HPDE6-E6E7 (cell line): ENCODE data around the gene GABRG3.

Experiments used
- DNase-seq: peaks from one replicate; pipeline ENCODE4 v3.0.0; 2011; ENCODE audit warnings: missing footprints; ENCODE audit errors: extremely low spot score

Gene GABRG3

GRCh38 chr15:27461181-27461580, 490.2 kb downstream of the GABRG3 start:
- DNase-seq = no peak

DNA sequence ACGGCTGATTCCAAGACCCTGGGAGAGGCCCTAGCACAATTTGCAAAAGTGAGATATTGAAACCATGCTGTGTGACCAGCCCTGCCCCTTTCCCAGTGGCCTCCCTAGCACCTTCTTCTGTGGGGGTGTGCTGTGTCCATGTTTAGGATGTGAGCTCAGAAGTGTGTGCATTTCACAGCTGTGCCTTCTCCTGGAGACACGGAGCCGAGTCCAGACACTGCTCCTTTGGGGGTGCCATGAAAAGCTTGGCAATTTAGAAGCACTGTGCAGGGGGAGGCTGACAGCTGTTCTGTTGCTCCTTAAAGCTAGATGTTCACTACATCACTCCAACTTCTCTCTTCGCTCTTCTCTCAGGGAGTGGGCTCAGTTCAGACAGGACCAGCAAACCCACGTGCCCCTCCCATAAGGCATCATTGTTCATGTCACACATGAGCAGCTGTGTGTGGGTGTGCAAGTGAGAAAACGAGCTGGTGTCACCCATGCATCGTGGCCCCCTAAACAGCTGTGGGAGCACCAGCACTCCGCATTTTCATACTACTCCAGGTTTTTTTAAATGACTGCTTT, 492.6 kb downstream of the GABRG3 start:
- DNase-seq = no peak

DNA sequence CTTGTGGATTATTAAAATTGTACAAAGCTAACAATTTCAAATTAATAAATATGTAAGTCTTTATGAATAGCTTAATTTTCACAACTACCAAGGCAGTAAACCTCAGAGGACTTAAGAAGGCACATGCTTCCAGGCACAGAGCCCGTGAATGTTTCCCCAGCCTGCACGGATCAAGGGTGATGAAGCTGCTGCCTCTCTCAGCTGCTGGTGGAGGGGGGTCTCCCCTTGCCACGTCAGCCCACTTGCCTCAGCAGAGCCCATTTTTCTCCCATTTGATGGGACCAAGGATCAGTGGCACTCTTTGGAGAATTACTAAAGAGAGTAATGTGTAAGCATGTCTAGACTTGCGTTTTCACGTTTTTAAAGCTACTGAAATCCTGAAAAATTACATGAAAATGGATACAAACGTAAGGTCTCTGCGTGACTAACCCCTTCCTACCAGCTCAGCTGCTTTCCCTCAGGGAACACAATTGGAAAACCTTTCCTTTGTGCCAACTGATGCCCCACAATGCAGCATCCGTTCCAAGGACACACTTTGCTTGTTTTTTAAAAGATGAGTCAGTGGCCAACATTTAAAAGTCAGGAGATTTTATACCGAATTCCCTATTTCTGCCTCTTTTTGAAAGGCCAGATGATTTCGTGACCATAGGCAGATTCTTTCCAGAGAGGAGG, 494.1 kb downstream of the GABRG3 start:
- no peak for DNase-seq

DNA sequence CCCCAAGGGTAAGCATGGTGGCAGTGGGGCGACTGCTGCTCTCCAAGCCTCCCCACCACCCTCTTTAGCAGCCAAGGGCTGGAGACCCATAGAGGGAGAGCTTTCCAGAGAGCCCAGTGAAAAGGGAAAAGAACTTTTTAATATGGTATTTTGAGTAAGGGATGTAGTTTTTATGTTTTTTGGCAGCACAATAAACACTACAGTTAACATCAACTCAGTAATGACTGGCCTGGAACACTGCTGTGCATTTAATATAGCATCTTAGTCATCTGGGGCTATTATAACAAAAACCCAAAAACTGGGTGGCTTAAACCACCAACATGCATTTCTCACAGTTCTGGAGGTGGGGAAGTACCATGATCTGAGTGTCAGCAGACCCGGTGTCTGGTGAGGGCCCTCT, 495.8 kb downstream of the GABRG3 start:
- no peak for DNase-seq

- no peak for DNase-seq
Observed at GRCh38 chr15:27468151-27468591, 497.2 kb downstream of the GABRG3 start.

- DNase-seq = no peak
Observed at GRCh38 chr15:27473845-27474244, 502.9 kb downstream of the GABRG3 start.

- no peak for DNase-seq
Observed at GRCh38 chr15:27475395-27475794, 504.4 kb downstream of the GABRG3 start.

DNA sequence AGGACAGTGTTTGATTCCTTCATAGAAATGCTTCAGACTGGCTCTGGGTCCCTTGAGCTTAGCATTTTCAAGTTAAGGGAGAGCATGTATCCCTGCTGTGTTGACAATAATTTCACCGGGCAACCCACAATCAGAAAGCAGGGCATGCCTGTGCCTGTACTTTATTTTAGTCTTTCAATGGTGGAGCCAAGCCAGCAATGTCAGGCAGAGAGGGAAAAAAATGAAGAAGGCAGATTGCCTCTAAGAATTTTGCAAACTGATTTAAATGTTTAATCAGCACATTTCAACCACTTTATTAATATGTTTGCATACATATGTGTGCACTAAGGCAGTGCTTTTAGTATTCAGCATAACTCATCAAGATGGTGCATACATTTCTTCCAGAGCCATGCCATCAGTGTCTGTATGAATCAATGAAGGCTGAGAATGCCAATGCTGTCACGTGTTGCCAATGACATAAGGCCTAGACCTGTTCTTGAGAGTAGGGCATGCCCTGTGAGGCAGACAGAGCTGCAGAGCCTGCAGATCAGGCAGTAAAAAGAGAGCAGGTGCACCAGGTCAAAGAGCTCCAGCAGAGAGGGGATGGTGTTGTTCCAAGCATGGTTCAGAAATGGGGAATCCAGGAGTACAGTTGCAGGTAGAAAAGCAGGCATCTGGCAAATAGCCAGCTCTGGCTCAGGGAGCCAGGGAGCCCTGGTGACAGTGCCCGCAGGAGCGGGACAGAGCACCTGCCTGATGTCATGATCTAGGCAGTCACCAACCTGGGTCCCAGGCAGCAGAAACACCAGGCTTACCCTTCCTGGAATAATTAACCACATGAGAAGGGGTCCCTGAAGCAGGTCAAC, 508.5 kb downstream of the GABRG3 start:
- DNase-seq = no peak

- DNase-seq = no peak
Observed at GRCh38 chr15:27480141-27480530, 509.2 kb downstream of the GABRG3 start.

GRCh38 chr15:27480642-27481041, 509.7 kb downstream of the GABRG3 start:
- DNase-seq = no peak

GRCh38 chr15:27481768-27482167, 510.8 kb downstream of the GABRG3 start:
- DNase-seq = no peak

DNA sequence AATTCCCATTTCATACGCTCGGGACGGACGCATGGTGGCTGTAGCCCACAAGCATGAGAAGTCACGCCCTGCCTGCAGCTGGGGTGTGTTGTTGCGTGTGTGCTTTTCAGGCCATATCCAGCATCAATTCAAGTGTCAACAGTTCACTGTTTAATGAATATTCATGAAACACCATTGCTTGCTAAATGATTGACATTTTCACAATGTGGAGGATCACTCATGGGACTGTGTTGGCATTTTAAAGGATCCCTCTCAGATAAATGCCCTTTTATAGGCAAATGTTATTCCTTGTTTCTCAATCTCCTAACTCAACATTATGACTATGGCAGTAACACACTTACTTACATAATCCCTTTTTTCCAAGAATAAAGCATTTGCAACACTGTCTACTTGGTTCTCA, 511.3 kb downstream of the GABRG3 start:
- DNase-seq = no peak

DNA sequence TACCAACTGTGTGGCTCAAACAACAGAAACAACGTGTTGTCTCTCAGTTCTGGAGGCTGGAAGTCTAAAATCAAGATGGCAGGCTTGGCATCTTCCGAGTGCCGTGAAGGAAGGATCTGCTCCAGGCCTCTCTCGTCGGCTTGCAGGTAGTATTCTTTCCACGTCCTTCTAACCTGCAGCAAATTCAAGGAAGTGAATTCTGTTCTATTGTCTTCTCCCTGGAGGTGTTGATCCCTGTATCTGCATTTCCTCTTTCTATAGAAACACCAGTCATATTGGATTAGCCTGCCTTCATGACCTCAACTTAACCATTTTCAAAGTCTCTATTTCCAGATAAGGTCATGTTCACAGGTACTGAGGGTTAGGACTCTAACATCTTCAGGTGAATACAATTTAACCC, 512.1 kb downstream of the GABRG3 start:
- no peak for DNase-seq

DNA sequence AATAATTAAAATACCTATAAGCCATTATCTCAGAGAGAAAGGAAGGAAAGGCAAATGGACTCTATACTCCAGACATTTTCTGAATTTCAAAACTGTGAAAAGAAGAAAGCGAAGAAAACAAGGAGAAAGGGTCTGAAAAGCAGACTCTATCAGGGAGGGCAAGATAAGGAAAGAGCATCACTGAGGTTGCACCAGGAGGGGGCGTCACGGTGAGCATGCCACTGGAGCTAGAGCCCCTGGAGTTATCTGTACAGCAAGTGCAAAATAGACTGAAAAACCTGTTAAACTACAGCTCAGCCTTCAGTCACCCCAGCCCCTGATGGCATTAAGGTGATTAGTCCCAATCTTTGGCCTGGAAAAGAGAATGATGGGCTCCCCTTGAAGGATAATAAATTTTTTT, 514.3 kb downstream of the GABRG3 start:
- no peak for DNase-seq

GRCh38 chr15:27486051-27486450, 515.1 kb downstream of the GABRG3 start:
- DNase-seq = no peak

DNA sequence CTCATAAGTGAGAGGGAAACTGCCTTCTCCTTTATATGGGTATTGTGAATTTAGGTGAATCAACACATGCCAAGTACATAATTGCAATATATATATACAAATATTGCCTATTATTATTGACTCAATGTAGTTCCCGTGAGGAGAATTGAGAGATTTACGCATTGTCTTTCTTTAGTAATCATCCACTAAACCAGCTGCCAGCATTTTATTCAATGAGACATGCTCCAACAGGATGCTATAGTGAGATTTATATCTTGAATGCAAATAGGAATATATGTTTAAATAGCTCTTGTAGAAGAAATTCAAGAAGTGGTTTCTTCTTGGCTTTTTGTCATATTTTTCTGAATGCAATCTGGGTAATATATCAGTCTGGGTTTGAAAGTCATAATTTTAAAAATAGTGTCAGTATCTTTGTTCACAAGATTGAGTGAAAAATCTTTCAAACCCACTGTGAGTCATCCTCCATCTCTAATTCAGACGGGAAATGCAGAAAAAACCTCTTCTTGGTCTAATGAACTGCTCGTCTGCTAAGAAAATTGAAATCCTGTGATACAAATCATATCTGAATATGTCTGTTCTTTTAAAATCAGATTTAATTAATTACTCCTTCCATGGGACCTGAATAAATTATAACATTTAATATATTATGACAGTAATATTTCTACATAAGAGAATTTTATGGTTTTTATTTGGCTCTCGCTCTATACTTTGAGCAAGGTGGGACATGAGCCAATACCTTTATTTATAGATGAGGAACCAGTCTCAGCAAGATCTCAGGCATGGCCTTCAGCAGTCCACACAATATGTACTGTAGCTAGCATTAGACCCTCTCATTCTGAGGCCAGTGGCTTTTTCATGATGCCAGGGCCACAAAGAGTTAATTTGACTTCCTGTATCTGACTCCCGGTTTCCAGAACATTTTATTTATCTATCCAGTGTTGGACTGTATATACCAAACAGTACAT, 516.0 kb downstream of the GABRG3 start:
- no peak for DNase-seq

DNA sequence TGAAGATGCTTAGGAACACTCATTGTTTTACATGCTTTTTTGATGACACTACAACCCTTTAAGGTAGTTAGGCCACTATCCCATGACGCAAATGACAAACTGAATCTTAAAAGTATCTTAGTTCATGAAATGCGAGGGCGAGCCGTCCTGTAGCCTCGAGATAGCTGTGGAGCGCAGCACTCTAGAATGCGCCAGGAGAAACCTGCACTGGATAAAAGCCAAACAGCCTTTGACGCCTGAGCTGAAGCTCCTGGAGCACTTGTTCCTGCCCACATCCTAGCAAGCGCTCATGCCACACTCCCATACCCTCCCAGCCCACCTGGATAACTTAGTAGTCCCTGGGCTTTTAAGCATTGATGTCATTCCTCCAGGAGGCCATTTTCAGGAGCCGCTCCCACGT, 516.9 kb downstream of the GABRG3 start:
- no peak for DNase-seq

DNA sequence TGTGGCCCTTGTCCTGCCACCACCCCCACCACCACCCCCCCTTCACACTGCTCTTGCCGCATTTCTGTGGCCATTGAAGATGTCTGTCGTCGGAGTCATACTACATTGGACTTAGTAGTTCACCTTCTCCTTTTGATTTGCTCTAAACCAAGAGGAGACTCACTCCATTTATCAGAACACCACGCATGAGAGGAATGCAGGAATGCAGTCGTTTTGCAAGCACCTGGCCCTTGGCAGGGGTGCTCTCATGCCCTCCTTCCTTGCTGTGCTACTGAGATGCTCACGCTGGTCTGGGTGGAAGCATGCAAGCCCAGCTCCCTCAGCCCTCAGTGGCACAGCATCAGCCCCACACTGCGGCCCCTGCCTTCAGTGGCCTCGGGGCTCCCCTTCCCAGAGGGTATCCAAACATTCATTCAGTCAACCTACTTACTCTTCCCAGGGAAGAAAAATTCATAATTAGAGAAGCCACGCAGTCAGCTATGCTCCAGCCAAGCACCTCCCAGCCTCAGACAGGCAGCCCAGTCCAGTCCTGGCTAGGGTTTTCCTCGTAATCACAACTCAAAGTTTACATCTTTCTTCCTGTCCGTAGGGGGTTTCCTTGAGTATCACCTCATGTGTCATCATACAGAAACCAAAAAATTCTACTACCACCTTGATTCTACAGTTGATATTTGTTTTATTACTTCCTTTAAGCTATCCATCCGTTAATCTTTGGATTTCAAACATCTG, 520.0 kb downstream of the GABRG3 start:
- DNase-seq = no peak

DNA sequence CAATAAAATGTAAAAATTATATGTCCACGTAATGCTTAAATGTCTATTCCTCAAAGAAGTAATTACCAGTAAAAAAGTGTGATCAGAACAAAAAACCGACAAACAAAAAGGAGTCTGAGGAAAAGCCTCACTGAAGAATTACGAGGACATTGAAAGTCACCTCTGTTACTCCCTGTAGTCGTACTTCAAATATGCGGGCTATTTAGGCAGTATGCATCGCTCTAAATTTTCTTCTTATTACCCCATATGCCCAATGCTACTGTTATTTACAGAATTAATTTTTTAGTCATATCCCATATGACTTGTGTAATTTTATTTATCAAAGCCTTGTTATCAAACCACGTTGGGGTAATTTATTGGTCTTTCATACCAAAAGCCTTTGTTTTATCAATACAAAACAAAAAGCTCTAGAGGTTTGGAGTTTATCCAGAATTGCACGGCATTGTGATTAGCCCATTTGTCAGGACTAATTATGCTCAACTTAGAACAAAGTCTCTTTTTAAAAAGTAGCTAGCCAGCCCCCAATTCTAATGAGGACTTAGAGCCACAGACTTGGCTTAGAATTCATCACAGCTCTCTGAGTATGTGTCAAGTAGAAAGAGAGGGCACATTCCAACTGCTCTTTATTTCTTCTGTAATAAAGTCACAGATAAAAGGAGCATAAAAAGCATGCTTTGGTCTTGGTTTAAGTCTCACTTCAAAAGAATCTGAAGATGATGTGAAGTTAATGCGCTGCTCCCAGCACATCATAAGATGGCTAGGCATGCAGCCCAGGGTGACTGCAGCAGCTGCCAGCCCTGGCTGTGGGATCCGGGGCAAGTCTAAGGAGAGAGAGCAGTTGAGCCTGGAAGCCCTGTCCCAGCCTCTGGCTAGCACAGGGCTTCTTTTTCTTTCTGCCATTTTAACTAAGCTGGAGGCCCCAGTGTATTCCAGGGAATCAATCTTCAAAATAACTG, 521.0 kb downstream of the GABRG3 start:
- no peak for DNase-seq

DNA sequence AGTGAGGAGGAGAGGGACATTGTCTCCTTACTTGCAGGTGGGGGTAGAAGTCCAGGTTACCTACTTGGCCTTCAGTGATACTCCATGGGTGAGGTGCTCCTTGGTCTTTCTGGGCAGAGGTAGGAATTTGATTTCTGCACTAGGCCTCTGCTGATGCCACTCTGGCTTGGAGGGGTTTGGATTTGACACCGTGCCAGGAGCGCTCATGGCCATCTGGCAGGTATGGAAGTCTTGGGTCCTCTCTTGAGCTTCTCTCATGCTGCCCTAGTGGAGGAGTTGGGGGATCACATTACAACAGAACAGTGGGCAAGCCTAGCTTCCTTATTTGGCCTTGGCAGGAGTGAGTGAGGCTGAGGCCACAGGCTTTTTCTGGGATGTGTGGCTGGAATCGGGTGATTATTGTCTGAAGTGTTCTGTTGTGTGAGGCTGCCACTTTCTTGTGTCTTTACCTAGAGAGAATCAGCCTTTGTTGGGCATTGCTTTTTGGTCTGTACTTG, 525.0 kb downstream of the GABRG3 start:
- DNase-seq = no peak
